ENCODE data around the gene RRP1B. TPM values are rescaled to one million over a fixed set of nuclear protein-coding genes. Genes with fewer than 3 reads are reported as not detected.
"Not testable (repeated sequence)": the region's sequence is repeated elsewhere in the genome, so short reads cannot be mapped to it uniquely, and the experiment has no call there.

The RRP1B gene, protein sequence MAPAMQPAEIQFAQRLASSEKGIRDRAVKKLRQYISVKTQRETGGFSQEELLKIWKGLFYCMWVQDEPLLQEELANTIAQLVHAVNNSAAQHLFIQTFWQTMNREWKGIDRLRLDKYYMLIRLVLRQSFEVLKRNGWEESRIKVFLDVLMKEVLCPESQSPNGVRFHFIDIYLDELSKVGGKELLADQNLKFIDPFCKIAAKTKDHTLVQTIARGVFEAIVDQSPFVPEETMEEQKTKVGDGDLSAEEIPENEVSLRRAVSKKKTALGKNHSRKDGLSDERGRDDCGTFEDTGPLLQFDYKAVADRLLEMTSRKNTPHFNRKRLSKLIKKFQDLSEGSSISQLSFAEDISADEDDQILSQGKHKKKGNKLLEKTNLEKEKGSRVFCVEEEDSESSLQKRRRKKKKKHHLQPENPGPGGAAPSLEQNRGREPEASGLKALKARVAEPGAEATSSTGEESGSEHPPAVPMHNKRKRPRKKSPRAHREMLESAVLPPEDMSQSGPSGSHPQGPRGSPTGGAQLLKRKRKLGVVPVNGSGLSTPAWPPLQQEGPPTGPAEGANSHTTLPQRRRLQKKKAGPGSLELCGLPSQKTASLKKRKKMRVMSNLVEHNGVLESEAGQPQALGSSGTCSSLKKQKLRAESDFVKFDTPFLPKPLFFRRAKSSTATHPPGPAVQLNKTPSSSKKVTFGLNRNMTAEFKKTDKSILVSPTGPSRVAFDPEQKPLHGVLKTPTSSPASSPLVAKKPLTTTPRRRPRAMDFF
- total RNA-seq, result 10 to 100 TPM; 11.1 to 22.5 (median 14.8) TPM
- long read RNA-seq, donor 1, partial matches to known transcripts, result 1 of 22 reads
- long read RNA-seq, donor 1, other reads (novel, unspliced or antisense), result 21 of 22 reads
- long read RNA-seq, donor 2, partial matches to known transcripts, result 1 of 1 reads
- long read RNA-seq, donor 2, other reads (novel, unspliced or antisense), result 0 of 1 reads

DNA sequence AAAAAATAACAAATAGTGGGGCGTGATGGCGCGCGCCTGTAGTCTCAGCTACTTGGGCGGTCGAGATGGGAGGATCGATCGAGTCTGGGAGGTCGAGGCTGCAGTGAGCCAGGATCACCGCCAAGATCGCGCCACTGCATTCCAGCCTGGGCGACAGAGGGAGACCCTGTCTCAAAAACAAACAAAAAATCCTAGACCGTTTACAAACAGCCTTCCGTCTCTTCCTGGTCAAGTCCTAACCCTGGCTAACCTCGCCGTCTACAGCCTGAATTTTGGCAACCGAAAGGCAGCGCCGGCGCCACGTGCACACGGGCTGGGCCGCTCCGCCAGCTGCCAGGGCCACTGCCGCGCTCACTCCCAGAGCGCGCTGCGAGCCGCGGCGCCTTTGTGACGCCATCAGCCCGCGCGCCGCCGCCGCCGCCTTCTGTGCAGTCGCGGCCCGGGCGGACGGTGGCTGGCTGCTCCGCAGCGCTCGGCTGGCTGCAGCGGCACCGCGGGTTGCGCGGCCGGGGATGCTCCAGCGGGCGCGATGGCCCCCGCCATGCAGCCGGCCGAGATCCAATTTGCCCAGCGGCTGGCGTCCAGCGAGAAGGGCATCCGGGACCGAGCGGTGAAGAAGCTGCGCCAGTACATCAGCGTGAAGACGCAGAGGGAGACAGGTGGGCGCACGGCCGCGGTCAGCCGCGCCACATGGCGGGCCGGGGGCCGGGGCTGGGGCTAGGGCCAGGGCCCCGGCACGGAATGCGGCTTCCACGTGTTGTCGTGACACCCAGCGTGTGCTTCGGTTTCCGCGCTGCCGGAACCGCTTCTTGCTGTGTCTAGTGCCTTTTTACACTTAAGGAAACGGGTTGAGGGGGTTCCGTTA is at the start of gene RRP1B, which contains the start of gene HSF2BP:
Gene RRP1B, plus strand, starts transcription at position 425 of the 865 bp plus-strand sequence. Its CDS starts 105 bp downstream, at position 530.
Gene HSF2BP, minus strand, starts transcription at position 353 of the 865 bp plus-strand sequence. CDS start 1,392 bp downstream, outside the sequence.
- Histone ChIP-seq H3K36me3 (ENCODE audit: low read depth) (no peaks in the 10 kb centered on the region), H3K4me1 (ENCODE audit: low read depth) (peaks cover 15% of the 10 kb centered on the region), H3K9me3 (no peaks in the 10 kb centered on the region), H3K4me3 (peak within 1 kb of the TSS; percentile 64)
- TF ChIP-seq, protein P1, sequence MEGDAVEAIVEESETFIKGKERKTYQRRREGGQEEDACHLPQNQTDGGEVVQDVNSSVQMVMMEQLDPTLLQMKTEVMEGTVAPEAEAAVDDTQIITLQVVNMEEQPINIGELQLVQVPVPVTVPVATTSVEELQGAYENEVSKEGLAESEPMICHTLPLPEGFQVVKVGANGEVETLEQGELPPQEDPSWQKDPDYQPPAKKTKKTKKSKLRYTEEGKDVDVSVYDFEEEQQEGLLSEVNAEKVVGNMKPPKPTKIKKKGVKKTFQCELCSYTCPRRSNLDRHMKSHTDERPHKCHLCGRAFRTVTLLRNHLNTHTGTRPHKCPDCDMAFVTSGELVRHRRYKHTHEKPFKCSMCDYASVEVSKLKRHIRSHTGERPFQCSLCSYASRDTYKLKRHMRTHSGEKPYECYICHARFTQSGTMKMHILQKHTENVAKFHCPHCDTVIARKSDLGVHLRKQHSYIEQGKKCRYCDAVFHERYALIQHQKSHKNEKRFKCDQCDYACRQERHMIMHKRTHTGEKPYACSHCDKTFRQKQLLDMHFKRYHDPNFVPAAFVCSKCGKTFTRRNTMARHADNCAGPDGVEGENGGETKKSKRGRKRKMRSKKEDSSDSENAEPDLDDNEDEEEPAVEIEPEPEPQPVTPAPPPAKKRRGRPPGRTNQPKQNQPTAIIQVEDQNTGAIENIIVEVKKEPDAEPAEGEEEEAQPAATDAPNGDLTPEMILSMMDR (IDR thresholded peaks at IDR 0.05), result no peak
- ATAC-seq, result peak; percentile 98
- peak; percentile 83 to 87 (median 87) for DNase-seq
- intact Hi-C loops (cut with DNase I, micrococcal nuclease), result no loop called here

DNA sequence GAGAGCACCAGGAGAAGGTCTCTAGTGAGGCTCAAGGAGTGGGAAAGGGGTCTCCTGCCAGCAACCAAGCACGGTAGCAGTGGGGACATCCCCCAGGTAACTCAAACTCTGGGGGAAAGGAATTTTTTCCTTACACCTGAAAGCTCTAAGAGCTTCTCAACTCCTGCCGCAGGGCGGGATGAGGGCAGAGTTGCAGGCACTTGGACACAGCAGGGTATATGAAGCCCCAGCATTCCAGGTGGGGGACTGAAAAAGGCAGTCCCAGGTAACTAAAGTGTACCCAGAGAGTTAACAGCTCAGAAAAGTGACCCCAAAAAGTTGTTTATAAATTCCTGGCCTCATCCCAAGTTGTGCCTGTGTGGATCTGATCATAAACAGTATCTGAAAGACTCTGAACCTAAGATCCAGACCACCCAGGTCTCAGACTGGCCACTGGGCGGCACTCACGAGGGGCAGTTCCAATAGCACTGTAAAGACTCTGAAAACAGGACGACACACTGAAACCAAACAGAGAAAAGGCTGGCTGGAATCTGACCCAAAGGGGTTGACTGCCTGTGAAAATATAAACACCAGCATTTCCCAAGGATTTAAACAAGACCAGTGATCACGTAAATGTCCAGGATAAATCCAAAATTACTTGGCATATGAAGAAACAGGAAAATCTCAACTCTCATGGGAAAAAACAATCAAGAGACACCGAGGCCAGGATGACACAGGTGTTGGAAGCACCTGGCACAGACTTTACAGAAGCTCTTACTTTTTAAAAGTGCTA is 47.6 kb upstream of the RRP1B start:
- DNase-seq (peak; percentile 67 to 87 (median 84)), ATAC-seq (peak; percentile 89)
- H3K36me3 ChIP-seq (ENCODE audit: low read depth), result no peaks in the 10 kb centered on the region
- H3K9me3 ChIP-seq, result no peaks in the 10 kb centered on the region
- no peak overlapping the region for H3K4me3 ChIP-seq
- intact Hi-C loops (cut with DNase I, micrococcal nuclease), result no loop called here
- peaks cover 25% of the 10 kb centered on the region for H3K4me1 ChIP-seq (ENCODE audit: low read depth)
- TF ChIP-seq, protein P1 (IDR thresholded peaks at IDR 0.05), result peak; percentile 48

DNA sequence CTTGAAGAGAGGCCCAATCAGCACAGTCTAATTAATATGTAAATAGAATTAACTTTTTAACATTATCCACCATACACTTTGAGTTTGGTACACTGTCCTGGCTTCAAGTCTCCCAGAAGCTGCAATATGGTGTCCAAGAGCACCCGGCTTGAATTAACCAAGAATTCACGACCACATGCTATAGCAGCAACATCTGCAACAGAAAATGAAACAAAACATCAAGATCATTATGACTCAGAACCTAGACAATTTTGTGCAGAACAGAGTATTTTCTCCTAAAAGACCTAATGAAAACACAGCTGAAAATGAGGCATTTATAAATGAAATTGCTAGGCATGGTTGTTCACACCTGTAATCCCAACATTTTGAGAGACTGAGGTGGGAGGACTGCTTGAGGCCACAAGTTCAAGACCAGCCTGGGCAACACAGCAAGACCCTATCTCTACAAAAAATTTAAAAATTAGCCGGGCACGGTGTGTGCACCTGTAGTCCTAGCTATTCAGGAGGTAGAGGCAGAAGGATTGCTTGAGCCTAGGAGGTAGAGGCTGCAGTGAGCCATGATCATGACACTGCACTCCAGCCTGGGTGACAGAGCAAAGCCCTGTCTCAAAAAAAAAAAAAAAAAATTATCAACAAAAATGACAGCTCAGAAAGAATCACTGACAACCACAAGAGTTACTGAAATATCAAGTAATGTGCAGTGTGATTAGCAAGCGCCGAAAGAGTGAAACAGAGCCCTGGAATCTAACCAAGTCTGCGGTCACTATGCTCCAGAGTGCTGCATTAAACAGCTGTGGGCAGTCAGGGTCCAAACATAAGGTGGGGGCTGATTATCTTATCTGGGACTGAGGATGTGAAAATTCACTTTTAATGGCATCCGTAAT is 45.4 kb upstream of the RRP1B start:
- H3K9me3 ChIP-seq, result no peaks in the 10 kb centered on the region
- ATAC-seq, result no peak
- no peaks in the 10 kb centered on the region for H3K36me3 ChIP-seq (ENCODE audit: low read depth)
- no peak overlapping the region for H3K4me3 ChIP-seq
- no peak for DNase-seq
- intact Hi-C loops (cut with DNase I, micrococcal nuclease), result no loop called here
- peaks cover 25% of the 10 kb centered on the region for H3K4me1 ChIP-seq (ENCODE audit: low read depth)
- TF ChIP-seq, protein P1 (IDR thresholded peaks at IDR 0.05), result no peak

DNA sequence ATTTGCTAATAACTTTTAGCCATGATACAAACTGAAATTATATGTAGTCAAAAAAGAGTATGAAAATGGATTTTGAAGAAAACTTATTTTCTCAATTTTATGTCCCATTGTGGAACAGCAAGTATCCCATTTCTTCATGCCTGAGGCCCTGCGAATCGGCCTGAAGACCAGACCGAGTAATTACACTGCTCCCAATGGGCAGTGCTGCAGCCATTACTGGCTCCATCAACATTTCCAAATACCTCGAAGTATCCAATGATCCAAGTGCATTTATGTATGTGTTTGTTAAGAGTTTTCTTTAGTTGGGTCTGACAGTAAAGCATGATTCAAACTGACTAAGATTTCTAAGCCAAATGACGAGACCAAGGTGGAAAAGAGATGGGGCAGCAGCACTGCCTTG is 44.5 kb upstream of the RRP1B start:
- no peak for ATAC-seq
- H3K4me1 ChIP-seq (ENCODE audit: low read depth), result peaks cover 20% of the 10 kb centered on the region
- DNase-seq, result no peak
- TF ChIP-seq, protein P1 (IDR thresholded peaks at IDR 0.05), result no peak
- no peaks in the 10 kb centered on the region for H3K36me3 ChIP-seq (ENCODE audit: low read depth)
- intact Hi-C loops (cut with DNase I, micrococcal nuclease), result no loop called here
- no peaks in the 10 kb centered on the region for H3K9me3 ChIP-seq
- no peak overlapping the region for H3K4me3 ChIP-seq

DNA sequence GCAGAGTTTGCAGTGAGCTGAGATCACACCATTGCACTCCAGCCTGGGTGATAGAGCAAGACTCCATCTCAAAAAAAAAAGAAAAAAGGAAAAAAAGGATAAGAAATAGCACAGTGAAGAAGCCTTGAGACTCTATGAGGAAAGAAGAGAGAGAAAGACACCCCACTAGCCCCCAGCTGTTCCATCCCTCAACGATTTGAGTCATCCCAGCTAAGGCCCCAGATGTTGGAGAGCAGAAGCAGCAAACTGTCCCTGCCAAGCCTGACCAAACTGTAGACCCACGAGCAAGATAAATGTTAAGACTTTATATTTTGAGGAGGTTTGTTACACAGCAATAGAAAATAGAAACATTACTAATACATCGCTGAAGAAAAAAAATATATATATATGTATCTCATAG is 42.5 kb upstream of the RRP1B start:
- H3K9me3 ChIP-seq, result peaks cover 15% of the 10 kb centered on the region
- H3K4me1 ChIP-seq (ENCODE audit: low read depth); H3K4me3 ChIP-seq; ATAC-seq; intact Hi-C loops (cut with DNase I, micrococcal nuclease); H3K36me3 ChIP-seq (ENCODE audit: low read depth); DNase-seq: not testable (repeated sequence)

Measured in mucosa of descending colon (tissue), 3 donors.